Sciatic nerve (tissue), 2 donors: ENCODE data around the gene TEX51. TPM values are rescaled to one million over a fixed set of nuclear protein-coding genes. Genes with fewer than 3 reads are reported as not detected.

Source experiments
- ATAC-seq: fragments of 200-7000 bp; cut with Tn5 transposase; one replicate; pipeline ENCODE4 v1.9.1; 2020; ENCODE audit warnings: mild to moderate bottlenecking, moderate library complexity
- DNase-seq: peaks from one replicate; pipeline ENCODE4 v3.0.0-alpha.2; 2020; ENCODE audit warnings: low spot score
- intact Hi-C: fragments of 100-400 bp; cut with DNase I; formaldehyde crosslinking; loops from one replicate; pipeline ENCODE4 v1.14.2; 2022
- total RNA-seq: library from RNA; stranded (reverse); fragmentation: NEBNext Ultra II Directional; extraction: Animal tissue kit (Norgen Biotek cat#: 25700); gene quantifications from one replicate; pipeline ENCODE4 v1.2.1, GENCODE V29; 2021
- donor health status: DM: no; HTN: no; CAD: no.
- donor health status: DM: no; HTN: no; CAD: no.

TEX51 gene
- total RNA-seq, 1 donor from 2014 or later: not detected

- intact Hi-C loops: no loop called here
- no peak for ATAC-seq
- peak; percentile 35 for DNase-seq
Measured at GRCh38 chr2:126908721-126909177, 10.1 kb downstream of the TEX51 start.

GRCh38 chr2:126909366-126909765 is 10.7 kb downstream of the TEX51 start:
- no peak for ATAC-seq
- no peak for DNase-seq
- intact Hi-C loops: no loop called here

- ATAC-seq (no peak), DNase-seq (peak; percentile 38)
- intact Hi-C loops: no loop called here
Measured at GRCh38 chr2:126909781-126910180, 11.1 kb downstream of the TEX51 start.

GRCh38 chr2:126910637-126911036 is 11.9 kb downstream of the TEX51 start:
- intact Hi-C loops: no loop called here
- no peak for DNase-seq
- ATAC-seq: no peak

GRCh38 chr2:126911111-126911796 is 12.6 kb downstream of the TEX51 start:
- DNase-seq: no peak
- intact Hi-C loops: no loop called here

GRCh38 chr2:126912201-126912600 is 13.5 kb downstream of the TEX51 start:
- ATAC-seq (no peak), DNase-seq (peak; percentile 22)
- intact Hi-C loops: no loop called here

More at GRCh38 chr2:126911111-126911796, 12.6 kb downstream of the TEX51 start:
- ATAC-seq: no peak

GRCh38 chr2:126913329-126913728 is 14.6 kb downstream of the TEX51 start:
- no peak for ATAC-seq
- DNase-seq: no peak
- intact Hi-C loops: no loop called here

GRCh38 chr2:126913881-126914615 is 15.4 kb downstream of the TEX51 start:
- intact Hi-C loops: no loop called here
- DNase-seq (no peak), ATAC-seq (no peak)

GRCh38 chr2:126914811-126915500 is 16.3 kb downstream of the TEX51 start:
- no peak for ATAC-seq
- intact Hi-C loops: no loop called here

GRCh38 chr2:126915903-126916302 is 17.2 kb downstream of the TEX51 start:
- intact Hi-C loops: no loop called here
- ATAC-seq: no peak
- no peak for DNase-seq

More at GRCh38 chr2:126914811-126915500, 16.3 kb downstream of the TEX51 start:
- no peak for DNase-seq

- intact Hi-C loops: no loop called here
- no peak for DNase-seq
- ATAC-seq: no peak
Measured at GRCh38 chr2:126916744-126917143, 18.1 kb downstream of the TEX51 start.

GRCh38 chr2:126921066-126921465 is 22.4 kb downstream of the TEX51 start:
- ATAC-seq (no peak), DNase-seq (no peak)
- intact Hi-C loops: no loop called here

GRCh38 chr2:126930970-126931590 is 32.4 kb downstream of the TEX51 start:
- intact Hi-C loops: no loop called here
- ATAC-seq: no peak
- no peak for DNase-seq

GRCh38 chr2:126932529-126932928 is 33.8 kb downstream of the TEX51 start:
- intact Hi-C loops: no loop called here
- no peak for ATAC-seq
- DNase-seq: no peak

GRCh38 chr2:126932966-126933710 is 34.4 kb downstream of the TEX51 start:
- ATAC-seq: no peak
- intact Hi-C loops: no loop called here
- no peak for DNase-seq

GRCh38 chr2:126933711-126934091 is 35.0 kb downstream of the TEX51 start:
- no peak for ATAC-seq
- DNase-seq: no peak
- intact Hi-C loops: no loop called here

- intact Hi-C loops: no loop called here
- DNase-seq (no peak), ATAC-seq (no peak)
Measured at GRCh38 chr2:126934809-126935208, 36.1 kb downstream of the TEX51 start.

GRCh38 chr2:126935774-126936173 is 37.1 kb downstream of the TEX51 start:
- no peak for ATAC-seq

GRCh38 chr2:126936219-126936723 is 37.6 kb downstream of the TEX51 start:
- ATAC-seq (no peak), DNase-seq (no peak)
- intact Hi-C loops: no loop called here

More at GRCh38 chr2:126935774-126936173, 37.1 kb downstream of the TEX51 start:
- intact Hi-C loops: no loop called here
- no peak for DNase-seq
